GM18499 (cell line): ENCODE data around the gene EPHB4.
A peak's percentile ranks its signal among the peaks of the same experiment; 100 is the strongest.
"Not testable (repeated sequence)": the region's sequence is repeated elsewhere in the genome, so short reads cannot be mapped to it uniquely, and the experiment has no call there.

Experiments used
- ATAC-seq: cut with Tn5 transposase; IDR thresholded peaks from one replicate; pipeline ENCODE4 v1.9.1; 2021; ENCODE audit warnings: moderate number of reproducible peaks; ENCODE audit not compliant: insufficient read depth, unreplicated experiment

EPHB4 gene

GRCh38 chr7:100823140-100823525, 4.2 kb downstream of the EPHB4 start:
- ATAC-seq = no peak

- ATAC-seq = no peak
These were observed 4.8 kb downstream of the EPHB4 start for GRCh38 chr7:100822236-100823139.

DNA sequence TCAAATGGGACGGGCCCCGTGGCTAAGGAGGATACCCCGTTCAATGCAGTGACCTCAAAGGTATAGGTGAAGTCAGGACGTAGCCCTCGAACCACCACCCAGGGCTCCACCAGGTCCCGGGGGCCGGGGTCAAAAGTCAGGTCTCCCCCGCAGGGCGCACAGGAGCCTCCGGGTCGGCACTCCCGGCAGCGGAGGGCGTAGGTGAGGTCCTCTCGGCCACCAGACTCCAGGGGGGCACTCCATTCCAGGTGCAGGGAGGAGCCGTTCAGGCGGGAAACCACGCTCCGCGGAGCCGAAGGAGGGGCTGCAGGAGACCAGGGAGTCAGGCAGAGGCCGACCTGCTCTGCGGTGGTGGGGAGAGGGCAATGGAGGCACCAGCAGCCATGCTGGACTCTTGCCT, 7.7 kb downstream of the EPHB4 start:
- ATAC-seq = no peak

DNA sequence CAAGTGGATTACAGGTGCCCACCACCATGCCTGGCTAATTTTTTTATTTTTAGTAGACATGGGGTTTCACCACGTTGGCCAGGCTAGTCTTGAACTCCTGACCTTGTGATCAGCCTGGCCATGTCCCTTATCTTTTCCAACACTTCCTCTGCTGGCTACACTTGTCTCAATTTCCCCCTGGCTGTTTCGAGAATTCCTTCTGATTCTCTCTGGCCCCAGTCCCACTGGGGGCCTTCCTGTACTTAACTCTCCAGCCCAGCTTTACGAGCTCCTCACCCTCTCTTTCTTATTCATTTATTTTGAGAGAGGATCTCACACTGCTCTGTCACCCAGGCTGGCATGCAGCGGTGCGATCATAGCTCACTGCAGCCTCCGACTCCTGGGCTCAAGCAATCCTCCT, 8.5 kb downstream of the EPHB4 start:
- no peak for ATAC-seq

- no peak for ATAC-seq
These were observed 9.0 kb downstream of the EPHB4 start for GRCh38 chr7:100818366-100818765.

- ATAC-seq = no peak
These were observed 10.2 kb downstream of the EPHB4 start for GRCh38 chr7:100817097-100817496.

- ATAC-seq = not testable (repeated sequence)
These were observed 10.8 kb downstream of the EPHB4 start for GRCh38 chr7:100816515-100816914.

DNA sequence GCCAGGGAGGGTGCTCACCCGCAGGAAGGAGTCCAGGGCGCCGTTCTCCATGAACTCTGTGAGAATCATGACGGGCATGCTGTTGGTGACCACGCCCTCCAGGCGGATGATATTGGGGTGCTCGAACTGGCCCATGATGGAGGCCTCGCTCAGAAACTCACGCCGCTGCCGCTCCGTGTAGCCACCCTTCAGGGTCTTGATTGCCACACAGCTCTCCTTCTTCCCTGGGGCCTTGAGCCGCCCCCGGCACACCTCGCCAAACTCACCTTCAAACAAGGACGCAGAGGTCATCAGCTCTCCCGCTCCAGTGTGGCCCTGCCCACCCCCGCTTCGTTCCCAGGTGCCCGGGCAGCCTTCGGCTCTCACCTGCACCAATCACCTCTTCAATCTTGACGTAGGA, 14.6 kb downstream of the EPHB4 start:
- no peak for ATAC-seq

- no peak for ATAC-seq
These were observed 15.8 kb downstream of the EPHB4 start for GRCh38 chr7:100811480-100811879.

DNA sequence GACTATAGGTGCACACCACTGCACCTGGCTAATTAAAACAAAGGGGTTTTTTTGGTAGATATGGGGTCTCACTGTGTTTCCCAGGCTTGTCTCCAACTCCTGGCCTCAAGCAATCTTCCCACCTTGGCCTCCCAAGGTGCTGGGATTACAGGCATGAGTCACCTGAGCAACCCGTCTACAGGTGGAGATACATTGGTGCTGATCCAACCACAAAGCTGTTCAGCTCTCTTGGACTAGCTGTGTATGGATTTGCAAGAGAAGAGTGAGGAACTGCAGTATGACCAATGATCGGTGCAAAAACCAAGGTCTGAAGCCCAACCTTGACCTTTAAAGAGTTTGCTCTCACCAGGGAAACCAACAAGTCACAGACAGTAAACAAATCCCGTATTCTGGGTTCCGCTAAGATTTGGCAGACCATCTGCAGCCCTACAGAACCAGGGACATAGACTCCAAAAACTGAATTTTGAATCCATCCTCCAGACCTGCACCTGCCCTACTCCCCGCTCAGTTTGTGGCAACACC, 18.9 kb downstream of the EPHB4 start:
- no peak for ATAC-seq

GRCh38 chr7:100806883-100807282, 20.4 kb downstream of the EPHB4 start:
- ATAC-seq = not testable (repeated sequence)

DNA sequence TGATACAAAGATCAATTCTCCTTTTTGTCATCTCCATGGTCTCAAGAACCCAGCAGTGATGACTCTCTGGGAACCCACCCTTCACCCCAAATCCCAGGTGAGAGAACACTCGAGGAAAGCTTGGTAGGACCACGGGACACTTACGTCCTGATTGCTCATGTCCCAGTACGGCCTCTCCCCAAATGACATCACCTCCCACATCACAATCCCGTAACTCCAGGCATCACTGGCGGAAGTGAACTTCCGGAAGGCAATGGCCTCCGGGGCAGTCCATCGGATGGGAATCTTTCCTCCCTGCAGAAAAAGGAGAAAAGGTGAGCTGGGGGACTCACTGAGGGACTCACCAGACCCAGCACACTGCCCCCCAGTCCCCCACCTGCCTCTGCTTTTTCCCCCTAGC, 21.0 kb downstream of the EPHB4 start:
- ATAC-seq = no peak

DNA sequence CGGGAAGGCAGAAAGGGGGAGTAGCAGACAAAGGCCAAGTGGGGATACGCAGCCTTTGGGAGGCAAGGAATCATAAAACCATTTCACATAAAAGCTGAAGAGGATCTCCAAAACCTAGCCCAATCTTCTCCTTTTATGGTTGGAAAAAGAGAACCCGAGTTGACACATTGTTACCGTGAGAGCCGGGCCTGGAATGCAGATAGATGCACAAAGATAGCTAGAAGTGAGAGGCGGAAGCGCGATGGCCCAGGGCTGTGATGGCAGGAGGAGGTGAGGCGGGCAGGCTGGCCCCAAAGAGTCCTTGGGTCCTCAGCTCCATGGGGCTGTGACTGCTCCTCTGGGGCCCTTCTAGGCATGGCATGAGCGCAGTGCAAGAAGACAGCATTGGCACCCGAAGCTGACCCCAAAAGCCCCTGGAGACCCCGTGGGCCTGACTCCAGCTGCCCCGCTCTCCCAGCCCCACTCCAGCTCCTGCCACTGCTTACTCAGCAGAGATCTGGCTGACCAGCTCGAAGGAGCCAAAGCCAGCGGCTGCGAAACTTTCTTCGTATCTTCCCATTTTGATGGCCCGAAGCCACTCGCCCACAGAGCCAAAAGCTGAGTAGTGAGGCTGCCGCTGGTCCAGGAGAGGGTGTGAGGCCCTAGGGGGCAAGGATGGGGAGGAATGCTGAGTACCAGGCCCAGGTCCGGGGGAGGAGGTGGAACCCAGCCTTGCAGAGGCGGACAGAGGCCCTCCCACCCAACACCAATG, 22.5 kb downstream of the EPHB4 start:
- ATAC-seq = no peak

DNA sequence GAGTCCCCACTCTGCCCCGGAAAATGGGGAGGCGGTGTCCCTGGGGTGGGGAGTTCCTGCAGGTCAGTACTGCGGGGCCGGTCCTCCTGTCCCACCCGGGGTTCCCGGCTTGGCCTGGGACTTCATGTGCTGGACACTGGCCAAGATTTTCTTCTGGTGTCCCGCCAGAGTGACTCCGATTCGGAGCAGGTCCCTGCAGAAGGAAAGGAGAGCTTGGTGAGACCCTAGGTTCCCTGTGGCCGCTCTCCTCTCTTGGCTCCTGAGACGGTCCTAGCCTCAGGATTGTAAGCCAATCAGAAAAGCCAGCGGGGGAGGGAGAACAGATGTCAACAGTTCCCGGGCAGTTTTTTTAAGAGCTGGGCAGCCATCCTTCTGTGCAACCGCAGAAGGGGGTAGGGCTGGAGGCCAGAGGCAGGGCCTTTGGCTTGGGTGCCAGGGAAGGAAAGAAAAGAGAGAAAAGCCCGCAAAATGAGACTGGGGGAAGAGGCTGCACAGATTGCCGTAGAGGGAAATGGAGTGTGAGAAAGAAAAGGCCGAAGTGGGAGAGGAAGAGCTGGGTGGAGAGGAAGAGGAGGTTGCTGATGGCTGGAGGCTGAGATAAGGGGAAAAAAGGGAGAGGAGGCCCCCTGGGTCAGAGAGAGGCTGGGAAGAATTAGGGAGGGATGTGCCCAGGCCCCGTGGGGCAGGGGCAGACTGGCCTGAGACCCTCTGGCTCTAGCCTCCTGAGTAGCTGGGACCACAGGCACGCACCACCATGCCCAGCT, 23.7 kb downstream of the EPHB4 start:
- ATAC-seq = peak; percentile 75

- ATAC-seq = no peak
These were observed 24.4 kb downstream of the EPHB4 start for GRCh38 chr7:100802951-100803350.

GRCh38 chr7:100801833-100802568, 25.3 kb downstream of the EPHB4 start:
- no peak for ATAC-seq

- no peak for ATAC-seq
These were observed 28.1 kb downstream of the EPHB4 start for GRCh38 chr7:100799037-100799896.

DNA sequence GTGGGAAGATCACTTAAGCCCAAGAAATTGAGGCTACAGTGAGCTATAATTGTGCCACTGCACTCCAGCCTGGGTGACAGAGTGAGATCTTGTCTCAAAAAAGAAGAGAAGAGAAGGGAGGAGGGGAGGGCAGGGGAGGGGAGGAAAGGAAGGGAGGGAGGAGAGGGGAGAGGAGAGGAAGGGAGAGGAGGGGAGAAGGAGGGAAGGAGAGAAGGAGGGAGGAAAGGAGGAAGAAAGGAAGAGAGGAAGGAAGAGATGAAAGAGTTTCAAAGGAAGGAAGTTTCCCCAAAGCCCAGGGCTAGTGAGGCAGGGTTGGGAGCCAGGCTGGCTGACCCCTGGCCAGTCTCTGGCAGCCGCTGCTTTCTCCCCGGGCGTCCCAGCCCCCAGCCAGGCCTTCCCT, 32.6 kb downstream of the EPHB4 start:
- no peak for ATAC-seq
